Large intestine (tissue), 3 donors: ENCODE measurements around the gene MAB21L1. TPM values are rescaled to one million over a fixed set of nuclear protein-coding genes. Genes with fewer than 3 reads are reported as not detected.
A peak's percentile ranks its signal among the peaks of the same experiment; 100 is the strongest.

Source experiments
- DNase-seq, 2 donors: peaks; one replicate each; pipeline versions ENCODE4 v3.0.0 to v3.0.0-alpha.2; 2013
- H3K27ac ChIP-seq: one replicate; pipeline ENCODE4 v1.5.1; 2013; ENCODE audit warnings: low read length
- H3K27me3 ChIP-seq: 2 replicates; pipeline ENCODE4 v1.6.1; 2013; ENCODE audit warnings: low read length; ENCODE audit not compliant: control insufficient read depth, insufficient read depth
- H3K36me3 ChIP-seq: 2 replicates; pipeline ENCODE4 v1.6.1; 2013; ENCODE audit warnings: low read length; ENCODE audit not compliant: control insufficient read depth, insufficient read depth
- H3K4me1 ChIP-seq: one replicate; pipeline ENCODE4 v1.6.1; 2013; ENCODE audit warnings: low read length; ENCODE audit not compliant: control insufficient read depth, insufficient read depth
- H3K4me3 ChIP-seq: one replicate; pipeline ENCODE4 v1.5.1; 2013; ENCODE audit warnings: low read length
- H3K9me3 ChIP-seq: one replicate; pipeline ENCODE4 v1.6.1; 2013; ENCODE audit warnings: mild to moderate bottlenecking, low read depth, low read length, moderate library complexity; ENCODE audit not compliant: control insufficient read depth
- WGBS: methylation state at CpG from one replicate; pipeline ENCODE4 v1.1.5; 2013; ENCODE audit warnings: low lambda C conversion rate; ENCODE audit not compliant: insufficient coverage; 5-methylcytosine and 5-hydroxymethylcytosine counted together
- polyA plus RNA-seq: library from polyadenylated mRNA; unstranded; fragments of 120-200 nt; gene quantifications from one replicate; pipeline ENCODE4 v1.2.1, GENCODE V29; 2013

MAB21L1 gene
- polyA plus RNA-seq, 1 donor = 7.1 TPM

DNA sequence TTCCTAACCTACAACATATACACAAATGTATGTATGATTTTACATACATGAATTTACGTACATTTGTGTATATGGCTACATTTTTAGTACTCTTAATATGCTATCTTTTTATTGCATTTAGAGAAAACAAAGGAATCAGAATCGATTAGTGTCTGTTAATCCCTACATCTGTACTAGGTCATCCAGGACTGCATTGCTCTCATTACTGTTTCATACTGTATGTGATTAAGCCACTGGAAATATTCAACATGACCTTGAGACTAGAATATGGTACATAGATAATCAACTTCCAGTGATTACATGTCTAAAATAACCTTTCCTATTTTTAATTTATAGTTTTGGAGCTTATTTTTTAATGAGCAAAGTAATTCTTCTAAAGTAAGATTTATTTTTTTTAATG lies 5.3 kb upstream of the MAB21L1 start:
- Histone ChIP-seq H3K4me1 (no peaks in the 10 kb centered on the region), H3K27me3 (peaks cover 31% of the 10 kb centered on the region), H3K4me3 (no peak overlapping the region), H3K36me3 (no peaks in the 10 kb centered on the region), H3K9me3 (peaks cover 4% of the 10 kb centered on the region), H3K27ac (no peak overlapping the region)
- WGBS = 79% methylated on average over 2 of the region's 2 CpGs
- DNase-seq = no peak

DNA sequence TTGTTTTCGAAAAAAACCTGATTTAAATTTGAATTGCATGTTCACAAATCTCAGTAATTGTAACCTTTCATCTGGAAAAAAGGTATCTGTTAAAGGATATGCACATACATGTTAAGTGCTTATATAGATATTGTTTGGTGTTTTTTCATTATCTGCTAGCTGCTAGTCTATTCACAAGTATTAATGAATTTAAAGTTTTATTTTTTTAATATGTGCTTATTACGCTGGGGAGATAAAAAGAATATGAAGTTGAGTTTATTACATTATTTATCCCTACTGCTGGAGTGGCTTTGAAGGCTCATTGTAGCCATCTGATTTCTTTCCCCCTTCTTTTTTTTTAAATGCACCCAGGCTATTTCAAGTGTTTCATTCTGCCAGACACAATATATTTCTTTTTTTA lies 3.9 kb upstream of the MAB21L1 start:
- Histone ChIP-seq H3K27ac (no peak overlapping the region), H3K4me3 (no peak overlapping the region), H3K4me1 (peaks cover 11% of the 10 kb centered on the region), H3K9me3 (peaks cover 4% of the 10 kb centered on the region), H3K36me3 (no peaks in the 10 kb centered on the region), H3K27me3 (peaks cover 45% of the 10 kb centered on the region)
- 78% methylated on average over 2 of the region's 2 CpGs for WGBS
- no peak for DNase-seq

DNA sequence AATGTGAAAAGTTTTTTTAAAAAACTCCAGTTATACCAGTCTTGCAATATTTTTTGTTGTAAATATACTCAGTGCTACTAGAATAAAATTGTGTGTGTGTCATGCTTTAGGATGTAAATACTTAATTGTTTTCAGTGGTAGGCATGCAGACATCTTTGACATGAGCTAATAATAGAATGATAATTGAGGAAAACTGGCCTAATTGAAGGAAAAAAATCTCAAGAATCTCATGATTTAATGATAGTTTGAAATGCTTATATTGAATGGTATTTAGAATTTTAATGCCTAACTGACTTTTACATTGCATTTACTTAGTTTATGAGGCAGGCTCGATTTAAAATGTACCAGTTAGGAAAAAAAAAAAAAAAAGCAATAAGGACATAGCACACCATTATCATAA lies 3.2 kb upstream of the MAB21L1 start:
- WGBS = 83% methylated on average over 1 of the region's 1 CpG
- no peak for DNase-seq
- H3K9me3 ChIP-seq = peaks cover 4% of the 10 kb centered on the region
- peaks cover 52% of the 10 kb centered on the region for H3K27me3 ChIP-seq
- H3K36me3 ChIP-seq = no peaks in the 10 kb centered on the region
- H3K4me1 ChIP-seq = peaks cover 16% of the 10 kb centered on the region
- no peak overlapping the region for H3K27ac ChIP-seq
- no peak overlapping the region for H3K4me3 ChIP-seq

DNA sequence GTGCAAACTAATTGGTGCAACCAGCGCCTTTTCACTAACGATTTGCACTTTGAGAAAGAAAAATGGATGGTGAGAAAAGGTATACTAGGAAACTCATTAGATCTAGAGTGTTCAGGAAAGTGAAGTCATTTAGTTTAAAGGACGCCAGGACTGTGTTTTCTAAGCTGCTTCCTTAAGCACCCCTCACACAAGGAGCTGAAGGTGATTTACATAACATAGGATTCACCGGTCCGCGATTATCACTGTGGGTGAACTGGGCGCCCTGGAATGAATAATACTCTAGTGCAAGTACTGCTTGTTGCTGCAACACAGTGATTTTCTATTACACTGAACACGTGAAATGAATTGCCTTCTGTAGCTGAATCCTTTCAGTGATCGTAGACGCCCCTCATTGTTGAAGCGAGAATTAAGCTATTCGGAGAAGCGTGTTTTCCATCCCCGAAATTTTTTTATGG lies 2.6 kb upstream of the MAB21L1 start:
- Histone ChIP-seq H3K4me1 (peaks cover 16% of the 10 kb centered on the region), H3K4me3 (no peak overlapping the region), H3K27ac (no peak overlapping the region), H3K27me3 (peaks cover 56% of the 10 kb centered on the region), H3K9me3 (peaks cover 4% of the 10 kb centered on the region), H3K36me3 (no peaks in the 10 kb centered on the region)
- no peak for DNase-seq
- WGBS = 12% methylated on average over 3 of the region's 14 CpGs

DNA sequence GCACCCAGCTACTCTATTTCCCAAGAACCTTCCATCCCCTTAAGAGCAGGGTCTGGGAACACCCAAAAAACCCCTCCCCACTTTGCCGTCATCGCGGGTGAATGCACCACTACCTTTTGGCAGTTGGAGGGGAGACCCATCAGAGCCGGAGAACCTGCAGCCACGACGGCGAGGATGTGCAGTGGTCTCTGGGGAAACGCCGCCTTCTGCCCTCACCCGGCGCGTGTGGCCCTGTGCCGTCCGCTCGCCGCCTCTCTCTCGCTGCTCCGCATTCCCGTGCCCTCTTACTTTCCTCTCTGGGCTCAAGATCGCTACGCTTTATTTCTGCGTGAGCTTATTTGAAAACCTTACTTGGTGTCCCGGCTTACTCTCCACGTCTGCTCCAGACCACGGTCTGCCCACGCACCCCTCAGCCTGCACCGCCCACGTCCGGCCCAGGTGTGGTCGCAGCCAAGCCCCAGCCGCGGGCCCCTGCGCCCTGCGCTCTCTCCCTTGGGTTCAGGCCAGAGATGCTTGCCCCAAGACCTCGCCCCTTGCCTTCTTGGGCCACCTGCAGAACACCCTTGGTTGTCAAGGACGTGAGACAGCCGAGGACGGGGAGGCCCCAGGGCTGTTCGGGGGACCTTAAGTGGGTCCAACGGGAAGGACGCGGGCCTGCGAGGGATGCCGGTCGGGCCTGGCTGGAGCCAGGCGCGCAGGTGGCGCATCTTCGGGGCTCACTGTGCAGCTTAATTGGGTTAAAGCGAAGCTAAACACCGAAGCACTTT lies 2.0 kb upstream of the MAB21L1 start:
- Histone ChIP-seq H3K4me3 (peak overlapping the region; percentile 10), H3K4me1 (peaks cover 16% of the 10 kb centered on the region), H3K36me3 (no peaks in the 10 kb centered on the region), H3K9me3 (peaks cover 4% of the 10 kb centered on the region), H3K27ac (peak overlapping the region; percentile 51), H3K27me3 (peaks cover 56% of the 10 kb centered on the region)
- no peak for DNase-seq
- 0% methylated on average over 2 of the region's 51 CpGs for WGBS

DNA sequence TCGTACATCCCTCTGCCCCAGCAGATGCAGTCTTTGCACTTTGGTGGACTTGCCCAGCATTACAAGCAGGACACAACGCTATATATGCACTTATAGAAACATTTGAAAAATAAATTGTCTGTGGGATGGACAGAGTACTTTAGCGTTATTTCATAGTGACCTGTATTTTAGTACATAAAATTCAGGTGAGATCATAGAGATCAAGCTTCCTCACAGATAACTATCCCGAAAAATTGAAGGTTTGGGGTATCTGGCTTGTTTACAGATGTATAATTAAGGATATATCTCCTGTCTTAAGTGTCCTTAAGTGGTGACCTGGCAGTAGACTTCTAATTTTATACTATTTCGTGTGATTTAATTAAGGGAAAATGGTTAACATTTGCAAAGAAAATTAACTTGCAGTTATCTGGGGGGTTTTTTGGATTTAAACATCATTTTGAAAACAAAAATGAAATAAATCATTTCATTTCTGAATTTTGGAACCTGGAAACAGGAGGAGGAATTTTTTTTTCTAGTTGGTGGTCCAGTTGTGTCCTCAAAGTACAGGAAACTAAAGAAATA lies 977 bp upstream of the MAB21L1 start:
- Histone ChIP-seq H3K4me1 (peaks cover 16% of the 10 kb centered on the region), H3K27me3 (peaks cover 63% of the 10 kb centered on the region), H3K4me3 (no peak overlapping the region), H3K36me3 (no peaks in the 10 kb centered on the region), H3K27ac (no peak overlapping the region), H3K9me3 (peaks cover 4% of the 10 kb centered on the region)
- no peak for DNase-seq
- WGBS = 13% methylated on average over 1 of the region's 5 CpGs

DNA sequence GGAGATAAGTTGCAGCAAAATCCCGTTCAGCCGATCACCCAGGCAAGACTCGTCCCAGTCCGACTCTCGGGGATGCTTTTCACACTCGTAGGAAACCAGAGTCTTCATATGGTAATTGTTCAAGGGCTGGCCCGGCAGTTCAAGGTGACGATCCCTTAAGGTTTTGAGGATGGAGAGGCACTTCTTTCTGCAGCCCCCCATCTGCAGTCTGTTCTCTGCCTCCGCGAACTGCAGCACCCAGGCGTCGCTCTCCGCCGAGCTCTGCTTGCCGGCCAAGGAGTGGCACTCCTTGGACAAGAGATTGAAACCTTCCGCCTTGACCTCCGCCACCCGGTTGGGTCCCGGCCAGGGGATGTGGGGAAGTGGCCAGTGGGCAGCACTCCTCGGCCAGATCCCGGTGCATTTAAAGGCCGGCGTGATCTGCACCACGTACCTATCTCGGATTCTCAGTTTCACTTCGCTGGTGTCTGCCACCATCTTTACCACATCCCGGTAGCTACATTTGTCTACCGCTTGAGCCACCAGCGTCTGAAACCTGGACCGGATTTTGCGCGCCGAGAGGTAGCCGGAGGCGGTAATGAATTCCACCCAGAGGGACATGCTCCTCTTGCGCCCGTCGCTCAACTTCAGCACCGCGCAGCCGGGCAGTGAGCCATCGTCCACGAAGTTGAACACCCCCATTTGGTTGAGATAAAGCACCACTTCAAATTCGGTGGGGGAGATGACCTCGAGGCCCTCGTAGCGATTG lies 1.1 kb downstream of the MAB21L1 start:
- Histone ChIP-seq H3K4me1 (peaks cover 16% of the 10 kb centered on the region), H3K27me3 (peaks cover 84% of the 10 kb centered on the region), H3K36me3 (no peaks in the 10 kb centered on the region), H3K27ac (peak overlapping the region; percentile 2), H3K4me3 (peak overlapping the region; percentile 45), H3K9me3 (peaks cover 10% of the 10 kb centered on the region)
- WGBS = no CpG with 5 or more reads among the region's 47 CpGs
- DNase-seq = peak in 1 of 2 donors; percentile 52

DNA sequence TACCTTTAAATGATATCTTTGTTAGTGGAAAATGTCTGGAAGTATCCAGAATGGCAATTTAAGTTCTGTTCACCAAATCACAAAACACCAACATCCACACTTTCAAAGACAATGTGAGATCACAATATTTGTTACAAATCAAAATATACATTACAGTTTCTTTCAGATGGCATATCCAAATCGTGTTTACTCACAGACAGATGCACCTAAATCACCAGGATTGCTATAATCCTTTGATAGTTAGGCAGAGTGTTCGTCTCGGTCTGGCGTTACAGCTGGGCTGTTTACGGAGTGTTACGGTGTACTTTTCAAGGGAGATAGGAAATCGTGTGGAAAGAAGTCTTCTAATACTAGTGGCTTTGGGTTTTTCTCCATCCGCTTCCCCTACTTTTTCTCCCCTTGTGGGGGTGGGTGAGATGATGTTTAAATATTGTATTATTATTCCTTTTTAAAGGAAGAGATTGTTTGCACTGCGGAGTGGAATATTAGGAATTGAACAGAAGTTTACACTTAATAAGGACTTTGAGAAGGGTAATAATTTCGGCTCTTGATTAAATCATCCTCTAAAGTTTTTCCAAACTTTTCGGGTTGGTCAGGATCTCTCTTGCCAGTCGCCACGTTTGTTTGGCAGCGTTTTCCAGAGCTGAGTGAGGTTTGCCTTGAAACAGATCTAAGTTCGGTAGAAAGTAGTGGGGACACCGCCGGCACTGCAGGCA lies 1.8 kb downstream of the MAB21L1 start:
- H3K9me3 ChIP-seq = peaks cover 10% of the 10 kb centered on the region
- WGBS = 7% methylated on average over 3 of the region's 17 CpGs
- peaks cover 86% of the 10 kb centered on the region for H3K27me3 ChIP-seq
- H3K27ac ChIP-seq = no peak overlapping the region
- DNase-seq = peak in 1 of 2 donors; percentile 34
- H3K4me3 ChIP-seq = peak overlapping the region; percentile 45
- H3K4me1 ChIP-seq = peaks cover 16% of the 10 kb centered on the region
- no peaks in the 10 kb centered on the region for H3K36me3 ChIP-seq

DNA sequence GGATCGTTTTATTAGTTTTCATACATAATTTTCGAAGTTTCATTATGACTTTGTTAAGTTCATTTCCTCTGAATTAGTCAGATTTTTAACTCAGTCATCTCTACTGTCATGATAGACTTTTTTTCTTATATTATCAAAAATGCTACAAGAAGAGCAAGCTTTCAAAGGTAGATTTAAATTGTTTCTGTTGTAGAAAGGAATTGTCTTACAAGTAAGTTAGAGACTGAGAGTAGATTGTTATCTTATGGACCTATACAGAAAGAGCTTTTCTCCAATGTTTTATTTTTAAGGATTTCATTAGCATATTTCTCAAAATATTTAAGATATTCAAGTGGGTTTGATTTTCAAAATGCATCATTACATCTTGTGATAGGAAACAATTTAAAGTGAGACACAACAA lies 2.7 kb downstream of the MAB21L1 start:
- Histone ChIP-seq H3K27me3 (peaks cover 82% of the 10 kb centered on the region), H3K9me3 (peaks cover 8% of the 10 kb centered on the region), H3K4me1 (peaks cover 16% of the 10 kb centered on the region), H3K27ac (no peak overlapping the region), H3K36me3 (no peaks in the 10 kb centered on the region), H3K4me3 (peak overlapping the region; percentile 7)
- 90% methylated on average over 2 of the region's 2 CpGs for WGBS
- no peak for DNase-seq

DNA sequence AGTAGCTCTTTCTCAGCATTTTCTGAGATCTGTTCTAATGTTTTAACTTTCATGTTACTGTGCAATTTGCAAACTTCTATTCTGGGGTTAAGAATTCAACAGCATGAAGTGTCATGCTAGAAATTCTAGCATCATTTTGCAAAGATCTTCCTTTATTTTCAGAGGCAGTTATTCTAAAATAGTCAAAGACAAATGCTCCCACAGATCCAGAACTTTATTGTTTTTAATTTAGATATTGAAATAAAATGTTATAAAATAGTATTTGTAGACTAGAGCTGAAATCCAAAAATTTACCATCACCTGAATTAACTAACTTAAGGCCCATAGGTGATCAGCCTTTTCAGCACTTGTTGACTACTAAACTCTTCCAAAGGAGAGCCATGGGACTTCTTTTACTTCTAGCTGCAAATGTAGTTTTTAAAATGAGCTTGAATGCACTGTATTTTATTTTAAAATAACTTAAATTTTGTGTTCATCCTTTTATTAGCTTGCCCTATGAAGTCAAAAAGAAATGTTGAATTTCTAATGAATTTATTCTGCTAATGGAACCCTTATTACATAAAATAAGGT lies 3.2 kb downstream of the MAB21L1 start:
- no peaks in the 10 kb centered on the region for H3K36me3 ChIP-seq
- H3K4me3 ChIP-seq = no peak overlapping the region
- peaks cover 5% of the 10 kb centered on the region for H3K9me3 ChIP-seq
- H3K27me3 ChIP-seq = peaks cover 81% of the 10 kb centered on the region
- DNase-seq = no peak
- no peak overlapping the region for H3K27ac ChIP-seq
- H3K4me1 ChIP-seq = peaks cover 16% of the 10 kb centered on the region
